Chondrocyte (in vitro differentiated cells): Measurements from ENCODE around the gene RANGAP1. TPM values are rescaled to one million over a fixed set of nuclear protein-coding genes. Genes with fewer than 3 reads are reported as not detected.

Source experiments
- DNase-seq: peaks from one replicate; pipeline ENCODE4 v3.0.0; 2021; ENCODE audit warnings: mixed read lengths, low spot score
- H3K27ac Mint-ChIP-seq: one replicate; pipeline ENCODE4 v1.8.0; 2021; ENCODE audit warnings: mild to moderate bottlenecking, moderate library complexity, mixed read lengths; ENCODE audit not compliant: unreplicated experiment
- H3K27me3 Mint-ChIP-seq: 2 replicates; pipeline ENCODE4 v1.8.0; 2021; ENCODE audit warnings: low read depth, mixed read lengths
- H3K36me3 Mint-ChIP-seq: 2 replicates; pipeline ENCODE4 v1.8.0; 2021; ENCODE audit warnings: low read depth, mixed read lengths
- H3K4me1 Mint-ChIP-seq: 2 replicates; pipeline ENCODE4 v1.8.0; 2021; ENCODE audit warnings: low read depth, mild to moderate bottlenecking, mixed read lengths
- H3K4me3 Mint-ChIP-seq: one replicate; pipeline ENCODE4 v1.8.0; 2021; ENCODE audit warnings: mild to moderate bottlenecking, moderate library complexity, mixed read lengths; ENCODE audit not compliant: unreplicated experiment
- H3K9me3 Mint-ChIP-seq: 2 replicates; pipeline ENCODE4 v1.8.0; 2021; ENCODE audit warnings: low read depth, mixed read lengths
- CTCF ChIP-seq: fragments of 200-600 bp; sonication (generic); IDR thresholded peaks from 2 replicates; pipeline ENCODE4 v1.5.0; 2021; ENCODE audit warnings: antibody characterized with exemption, mild to moderate bottlenecking, moderate library complexity
- long read RNA-seq: library from polyadenylated mRNA; stranded (forward); transcript quantifications from one replicate; pipeline ENCODE4 v2.0.0, GENCODE V29; 2021
- total RNA-seq: library from RNA; stranded (reverse); gene quantifications from 3 replicates; pipeline ENCODE4 v1.2.1, GENCODE V29; 2021

RANGAP1 gene, protein sequence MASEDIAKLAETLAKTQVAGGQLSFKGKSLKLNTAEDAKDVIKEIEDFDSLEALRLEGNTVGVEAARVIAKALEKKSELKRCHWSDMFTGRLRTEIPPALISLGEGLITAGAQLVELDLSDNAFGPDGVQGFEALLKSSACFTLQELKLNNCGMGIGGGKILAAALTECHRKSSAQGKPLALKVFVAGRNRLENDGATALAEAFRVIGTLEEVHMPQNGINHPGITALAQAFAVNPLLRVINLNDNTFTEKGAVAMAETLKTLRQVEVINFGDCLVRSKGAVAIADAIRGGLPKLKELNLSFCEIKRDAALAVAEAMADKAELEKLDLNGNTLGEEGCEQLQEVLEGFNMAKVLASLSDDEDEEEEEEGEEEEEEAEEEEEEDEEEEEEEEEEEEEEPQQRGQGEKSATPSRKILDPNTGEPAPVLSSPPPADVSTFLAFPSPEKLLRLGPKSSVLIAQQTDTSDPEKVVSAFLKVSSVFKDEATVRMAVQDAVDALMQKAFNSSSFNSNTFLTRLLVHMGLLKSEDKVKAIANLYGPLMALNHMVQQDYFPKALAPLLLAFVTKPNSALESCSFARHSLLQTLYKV
- total RNA-seq, result 34.7 to 38.6 TPM (median 35.4 TPM) in 3 replicates
- long read RNA-seq, full-length matches to known transcripts, result 40 of 63 reads
- long read RNA-seq, partial matches to known transcripts, result 5 of 63 reads
- long read RNA-seq, other reads (novel, unspliced or antisense), result 18 of 63 reads

DNA sequence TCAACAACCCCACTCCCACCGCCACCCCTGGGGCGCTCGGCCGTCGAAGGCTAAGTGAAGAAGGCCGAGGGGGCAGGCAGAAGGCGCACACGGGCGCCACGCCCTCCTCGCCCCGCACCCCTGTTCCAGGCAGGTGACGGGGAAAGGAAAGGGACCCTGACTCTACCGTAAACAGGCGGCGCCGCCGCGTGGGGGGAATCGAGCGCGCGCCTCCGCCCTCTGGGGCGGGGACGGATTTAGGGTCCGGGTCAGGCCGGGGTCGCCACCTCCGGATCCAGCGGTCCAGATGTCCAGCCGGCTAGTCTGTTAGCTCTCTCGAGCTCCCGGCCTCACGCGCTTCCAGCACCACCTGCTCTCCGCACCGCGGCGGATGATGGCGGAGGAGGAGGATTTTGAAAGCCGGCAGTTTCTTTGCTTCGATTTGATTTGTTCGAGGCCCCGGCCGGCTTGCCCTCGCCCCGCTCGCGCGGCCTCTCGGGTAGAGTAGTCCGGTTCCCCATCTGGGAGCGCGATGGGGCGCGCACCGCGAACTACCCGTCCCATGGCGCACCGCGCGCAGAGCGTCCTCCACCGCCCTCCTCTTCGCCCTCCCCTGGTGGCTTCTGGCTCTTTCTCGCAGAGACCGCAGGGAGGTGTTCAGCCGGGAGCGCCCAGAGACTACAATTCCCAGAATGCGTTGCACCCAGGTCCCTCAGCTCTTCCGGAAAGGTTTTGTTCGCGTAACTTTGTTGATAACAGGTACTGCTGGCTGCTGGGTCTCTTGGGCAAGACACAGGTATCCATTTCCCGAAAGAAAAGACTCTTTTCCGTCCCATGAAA, at the start of gene RANGAP1:
TSS of gene RANGAP1 (minus strand) at position 368 of the 819 bp plus-strand sequence. CDS start 5,143 bp downstream, outside the sequence.
- peak within 1 kb of the TSS; percentile 94 for H3K27ac Mint-ChIP-seq
- DNase-seq, result peak; percentile 100
- TF ChIP-seq CTCF, result peak; percentile 28
- H3K36me3 Mint-ChIP-seq, result peaks cover 3% of the 10 kb centered on the region
- H3K27me3 Mint-ChIP-seq, result no peaks in the 10 kb centered on the region
- peaks cover 50% of the 10 kb centered on the region for H3K4me1 Mint-ChIP-seq
- no peaks in the 10 kb centered on the region for H3K9me3 Mint-ChIP-seq
- peak within 1 kb of the TSS; percentile 83 for H3K4me3 Mint-ChIP-seq

DNA sequence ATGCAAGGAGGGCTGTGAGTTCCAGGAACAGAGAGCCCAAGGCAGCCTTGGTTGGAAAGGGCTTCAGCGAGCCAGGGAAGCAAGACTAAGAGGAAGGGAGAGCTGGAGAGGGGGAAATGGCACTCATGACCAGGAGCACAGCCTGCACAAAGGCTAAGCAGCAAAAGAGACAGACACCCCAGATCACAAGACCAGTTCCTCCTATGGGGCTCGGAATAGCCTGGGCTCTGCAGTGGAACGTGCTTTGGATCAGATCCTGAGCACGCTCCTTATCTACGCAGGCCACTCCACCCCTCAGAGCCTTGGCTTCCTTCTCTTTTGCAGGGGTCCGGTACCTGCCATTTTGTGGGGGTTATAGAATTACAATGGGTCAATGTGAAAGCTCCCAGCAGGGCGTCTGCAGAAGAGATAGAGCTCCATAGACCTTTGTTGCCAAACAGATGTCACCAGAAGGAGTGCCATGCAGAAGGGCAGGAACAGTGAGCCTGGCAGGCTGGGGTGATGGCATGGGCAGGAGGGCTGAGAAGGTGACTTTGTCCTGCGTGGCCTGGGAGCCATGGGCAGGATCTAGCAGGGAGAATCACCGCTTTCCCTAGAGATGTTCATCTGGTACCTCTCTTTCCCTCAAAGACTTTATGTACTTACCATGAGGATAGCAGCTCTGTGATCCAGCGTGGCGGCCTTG, 49.1 kb upstream of the RANGAP1 start:
- H3K9me3 Mint-ChIP-seq, result no peaks in the 10 kb centered on the region
- no peak for DNase-seq
- no peaks in the 10 kb centered on the region for H3K27me3 Mint-ChIP-seq
- peaks cover 19% of the 10 kb centered on the region for H3K36me3 Mint-ChIP-seq
- no peak for TF ChIP-seq CTCF
- H3K27ac Mint-ChIP-seq, result no peak overlapping the region
- H3K4me3 Mint-ChIP-seq, result no peak overlapping the region
- H3K4me1 Mint-ChIP-seq, result no peaks in the 10 kb centered on the region

GRCh38 chr22:41334215-41334614, 48.2 kb upstream of the RANGAP1 start:
- no peak overlapping the region for H3K27ac Mint-ChIP-seq

GRCh38 chr22:41333806-41334205, 47.8 kb upstream of the RANGAP1 start:
- no peaks in the 10 kb centered on the region for H3K27me3 Mint-ChIP-seq
- no peaks in the 10 kb centered on the region for H3K9me3 Mint-ChIP-seq
- no peak overlapping the region for H3K27ac Mint-ChIP-seq
- DNase-seq, result no peak
- no peak for TF ChIP-seq CTCF
- H3K4me3 Mint-ChIP-seq, result no peak overlapping the region
- peaks cover 18% of the 10 kb centered on the region for H3K36me3 Mint-ChIP-seq
- no peaks in the 10 kb centered on the region for H3K4me1 Mint-ChIP-seq

More at GRCh38 chr22:41334215-41334614, 48.2 kb upstream of the RANGAP1 start:
- no peak for DNase-seq
- H3K36me3 Mint-ChIP-seq, result peaks cover 21% of the 10 kb centered on the region
- H3K9me3 Mint-ChIP-seq, result no peaks in the 10 kb centered on the region
- no peak overlapping the region for H3K4me3 Mint-ChIP-seq
- no peaks in the 10 kb centered on the region for H3K27me3 Mint-ChIP-seq
- no peaks in the 10 kb centered on the region for H3K4me1 Mint-ChIP-seq
- TF ChIP-seq CTCF, result no peak
